ENCODE measurements around the gene YEATS2. TPM values are rescaled to one million over a fixed set of nuclear protein-coding genes. Genes with fewer than 3 reads are reported as not detected.

The YEATS2 gene
- total and polyA plus RNA-seq, 2 of the 4 experiments (the other 2 are of a cell fraction), result 30.1 to 43.0 TPM

DNA sequence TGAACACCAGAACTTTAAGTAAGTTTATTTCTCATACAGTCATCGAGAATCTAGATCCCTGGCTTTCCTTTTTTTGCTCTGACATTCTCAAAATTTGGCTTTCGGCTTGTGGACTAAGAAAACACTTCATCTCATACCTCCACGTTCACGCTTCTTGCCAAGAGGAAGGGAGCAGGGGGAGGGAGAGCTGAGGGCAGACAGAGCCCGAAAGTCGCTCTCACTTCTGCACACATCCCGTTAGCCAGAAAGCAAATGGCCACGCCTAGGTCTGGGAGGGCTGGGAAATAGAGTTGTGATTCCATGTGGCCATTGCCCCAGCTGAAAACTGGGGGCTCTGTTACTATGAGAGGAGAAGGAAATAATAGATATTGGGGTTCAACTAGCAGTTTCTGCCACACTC is 70.5 kb downstream of the YEATS2 start (continued):
- TF ChIP-seq, protein P1, sequence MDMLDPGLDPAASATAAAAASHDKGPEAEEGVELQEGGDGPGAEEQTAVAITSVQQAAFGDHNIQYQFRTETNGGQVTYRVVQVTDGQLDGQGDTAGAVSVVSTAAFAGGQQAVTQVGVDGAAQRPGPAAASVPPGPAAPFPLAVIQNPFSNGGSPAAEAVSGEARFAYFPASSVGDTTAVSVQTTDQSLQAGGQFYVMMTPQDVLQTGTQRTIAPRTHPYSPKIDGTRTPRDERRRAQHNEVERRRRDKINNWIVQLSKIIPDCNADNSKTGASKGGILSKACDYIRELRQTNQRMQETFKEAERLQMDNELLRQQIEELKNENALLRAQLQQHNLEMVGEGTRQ (IDR thresholded peaks at IDR 0.05; ENCODE audit: low read depth, low read length), result no peak
- no peak for TF ChIP-seq MXI1 (IDR thresholded peaks at IDR 0.05; ENCODE audit: borderline replicate concordance, low read depth, low read length)
- no peak for TF ChIP-seq NFE2L2 (IDR thresholded peaks at IDR 0.05; ENCODE audit: low read depth, low read length)
- TF ChIP-seq RFX5 (IDR thresholded peaks at IDR 0.05; ENCODE audit: low read depth, low read length), result no peak

DNA sequence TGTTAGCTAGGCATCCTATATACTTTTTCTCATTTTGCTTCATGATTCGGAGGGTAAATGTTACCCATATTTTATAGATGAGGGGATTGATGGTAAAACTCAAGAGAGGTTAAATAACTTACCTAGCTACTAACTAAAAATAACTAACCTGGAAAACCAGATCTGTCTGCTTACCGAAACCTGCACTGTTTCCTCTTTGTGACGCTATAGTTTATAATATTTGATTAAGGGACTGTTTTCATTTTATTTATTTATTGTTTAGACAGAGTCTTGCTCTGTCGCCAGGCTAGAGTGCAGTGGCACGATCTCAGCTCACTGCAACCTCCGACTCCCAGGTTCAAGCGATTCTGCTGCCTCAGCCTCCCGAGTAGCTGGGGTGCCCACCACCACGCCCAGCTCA is 71.9 kb downstream of the YEATS2 start:
- Histone ChIP-seq H3K27me3 (ENCODE audit: control insufficient read depth, insufficient read depth, low read length) (no peaks in the 10 kb centered on the region), H2AK5ac (ENCODE audit: low read depth, low read length) (no peak overlapping the region), H3K36me3 (ENCODE audit: control insufficient read depth, insufficient read depth, low read length) (peaks cover 28% of the 10 kb centered on the region), H2BK20ac (ENCODE audit: low read depth, low read length) (no peak overlapping the region), H4K8ac (ENCODE audit: low read depth in 2 of 2, low read length in 2 of 2) (no peak overlapping the region), H3K27ac (ENCODE audit: insufficient read depth, low read length) (no peak overlapping the region), H3K4me1 (ENCODE audit: control insufficient read depth, insufficient read depth, low read length) (peaks cover 9% of the 10 kb centered on the region; the same call in 1 of the 2 replicates), H4K5ac (ENCODE audit: low read depth, low read length) (no peak overlapping the region), H2BK5ac (ENCODE audit: low read depth, low read length, poor library complexity, severe bottlenecking) (no peak overlapping the region), H2AFZ (replicated peaks; ENCODE audit: low read length, poor library complexity) (no peak overlapping the region), H3K4me3 (ENCODE audit: insufficient read depth, low read depth, low read length) (no peak overlapping the region), H3K9ac (ENCODE audit: low read depth, low read length) (no peak overlapping the region), H3K4ac (ENCODE audit: low read depth, low read length) (no peak overlapping the region), H4K91ac (ENCODE audit: insufficient read depth, low read depth, low read length) (no peak overlapping the region), H3K14ac (replicated peaks; ENCODE audit: low read depth, low read length) (no peak overlapping the region), H2BK120ac (ENCODE audit: low read depth, low read length) (no peak overlapping the region), H2AK9ac (replicated peaks; ENCODE audit: low read depth, low read length, poor library complexity) (no peak overlapping the region), H3K23ac (ENCODE audit: low read depth, low read length) (no peak overlapping the region), H3K79me1 (ENCODE audit: low read depth in 1 of 2, low read length in 2 of 2) (peaks cover 7 to 17% of the 10 kb centered on the region in 2 experiments; a peak in 3 of 4 replicates), H3K9me1 (ENCODE audit: insufficient read depth, low read length) (peaks cover 5% of the 10 kb centered on the region; the same call in 1 of the 2 replicates), H3K9me3 (ENCODE audit: control insufficient read depth, insufficient read depth, low read length) (no peaks in the 10 kb centered on the region), H4K20me1 (ENCODE audit: insufficient read depth, low read length) (no peaks in the 10 kb centered on the region), H3K4me2 (ENCODE audit: low read depth, low read length) (no peak overlapping the region), H2BK15ac (ENCODE audit: low read depth, low read length) (no peak overlapping the region), H3K56ac (ENCODE audit: extremely low read depth, insufficient read depth, low read length) (no peak overlapping the region), H3K18ac (ENCODE audit: low read depth, low read length) (no peak overlapping the region)
- WGBS, 2 experiments (ENCODE audit: extremely low coverage in 2 of 2, insufficient read length in 1 of 2), result 81% methylated on average over 3 of the region's 9 CpGs; no CpG with 5 or more reads in 1 of the 2 experiments
- no TSS peak for BruUV-seq (replicated peaks)
- no peak for DNase-seq
- intact Hi-C loops (cut with micrococcal nuclease), result loop anchor here (5.0 to 10.0 kb wide), 2 partner anchors 382 to 585 kb away; no protein-coding TSS in a partner anchor
- no peak for ATAC-seq (ENCODE audit: low read depth)
- in situ Hi-C loops (cut with MboI; ENCODE audit: low sequenced_read_pairs), result loop anchor here (5.0 kb wide), 1 partner anchor 302 kb away; no protein-coding TSS in a partner anchor
- CTCF ChIA-PET, result no interaction called here
- dilution Hi-C loops (cut with HindIII; ENCODE audit: low sequenced_read_pairs, unreplicated experiment), result no loop called here
- POLR2A ChIA-PET (ENCODE audit: unreplicated experiment), result no interaction called here
- no peak for TF ChIP-seq CEBPB (IDR thresholded peaks at IDR 0.05; ENCODE audit: low read depth, low read length)
- no peak for TF ChIP-seq SMC3 (IDR thresholded peaks at IDR 0.05; ENCODE audit: low read depth, low read length)
- no peak for TF ChIP-seq MAZ (IDR thresholded peaks at IDR 0.05; ENCODE audit: borderline replicate concordance, low read depth, low read length)
- no peak for TF ChIP-seq RCOR1 (IDR thresholded peaks at IDR 0.05; ENCODE audit: insufficient replicate concordance, low read length)
- TF ChIP-seq NFE2L2 (IDR thresholded peaks at IDR 0.05; ENCODE audit: low read depth, low read length), result no peak
- TF ChIP-seq, protein P1 (IDR thresholded peaks at IDR 0.05; ENCODE audit: low read depth, low read length), result no peak
- TF ChIP-seq, protein P2, sequence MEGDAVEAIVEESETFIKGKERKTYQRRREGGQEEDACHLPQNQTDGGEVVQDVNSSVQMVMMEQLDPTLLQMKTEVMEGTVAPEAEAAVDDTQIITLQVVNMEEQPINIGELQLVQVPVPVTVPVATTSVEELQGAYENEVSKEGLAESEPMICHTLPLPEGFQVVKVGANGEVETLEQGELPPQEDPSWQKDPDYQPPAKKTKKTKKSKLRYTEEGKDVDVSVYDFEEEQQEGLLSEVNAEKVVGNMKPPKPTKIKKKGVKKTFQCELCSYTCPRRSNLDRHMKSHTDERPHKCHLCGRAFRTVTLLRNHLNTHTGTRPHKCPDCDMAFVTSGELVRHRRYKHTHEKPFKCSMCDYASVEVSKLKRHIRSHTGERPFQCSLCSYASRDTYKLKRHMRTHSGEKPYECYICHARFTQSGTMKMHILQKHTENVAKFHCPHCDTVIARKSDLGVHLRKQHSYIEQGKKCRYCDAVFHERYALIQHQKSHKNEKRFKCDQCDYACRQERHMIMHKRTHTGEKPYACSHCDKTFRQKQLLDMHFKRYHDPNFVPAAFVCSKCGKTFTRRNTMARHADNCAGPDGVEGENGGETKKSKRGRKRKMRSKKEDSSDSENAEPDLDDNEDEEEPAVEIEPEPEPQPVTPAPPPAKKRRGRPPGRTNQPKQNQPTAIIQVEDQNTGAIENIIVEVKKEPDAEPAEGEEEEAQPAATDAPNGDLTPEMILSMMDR (conservative IDR thresholded peaks at IDR 0.05; ENCODE audit: low read depth, low read length), result no peak
- no peak for TF ChIP-seq MAFK (IDR thresholded peaks at IDR 0.05; ENCODE audit: low read depth, low read length)
- TF ChIP-seq BHLHE40 (IDR thresholded peaks at IDR 0.05; ENCODE audit: low read depth, low read length), result no peak
- TF ChIP-seq POLR2A (IDR thresholded peaks at IDR 0.05; ENCODE audit: low read depth, low read length), result no peak
- no peak for TF ChIP-seq MXI1 (IDR thresholded peaks at IDR 0.05; ENCODE audit: borderline replicate concordance, low read depth, low read length)
- TF ChIP-seq FOS (IDR thresholded peaks at IDR 0.05; ENCODE audit: low read depth, low read length), result no peak
- no peak for TF ChIP-seq RAD21 (IDR thresholded peaks at IDR 0.05; ENCODE audit: low read length)

All from IMR-90 (cell line).